IPS-15b (cell line): Measurements from ENCODE around the gene EHD2.
"Not testable (repeated sequence)": the region's sequence is repeated elsewhere in the genome, so short reads cannot be mapped to it uniquely, and the experiment has no call there.

Experiments used
- H3K27me3 ChIP-seq: one replicate; pipeline ENCODE4 v1.6.1; 2013; ENCODE audit warnings: low read length; ENCODE audit not compliant: control insufficient read depth, insufficient read depth
- H3K36me3 ChIP-seq: one replicate; pipeline ENCODE4 v1.6.1; 2013; ENCODE audit warnings: low read length; ENCODE audit not compliant: control insufficient read depth, insufficient read depth
- H3K4me1 ChIP-seq: one replicate; pipeline ENCODE4 v1.6.1; 2013; ENCODE audit warnings: mild to moderate bottlenecking, low read length; ENCODE audit not compliant: control insufficient read depth, insufficient read depth
- H3K4me3 ChIP-seq: one replicate; pipeline ENCODE4 v1.5.1; 2013; ENCODE audit warnings: low read depth, low read length
- H3K9ac ChIP-seq: one replicate; pipeline ENCODE4 v1.6.1; 2013; ENCODE audit warnings: low read depth, mild to moderate bottlenecking, low read length
- H3K9me3 ChIP-seq: one replicate; pipeline ENCODE4 v1.6.1; 2013; ENCODE audit warnings: mild to moderate bottlenecking, low read length; ENCODE audit not compliant: control insufficient read depth, insufficient read depth

Gene EHD2

DNA sequence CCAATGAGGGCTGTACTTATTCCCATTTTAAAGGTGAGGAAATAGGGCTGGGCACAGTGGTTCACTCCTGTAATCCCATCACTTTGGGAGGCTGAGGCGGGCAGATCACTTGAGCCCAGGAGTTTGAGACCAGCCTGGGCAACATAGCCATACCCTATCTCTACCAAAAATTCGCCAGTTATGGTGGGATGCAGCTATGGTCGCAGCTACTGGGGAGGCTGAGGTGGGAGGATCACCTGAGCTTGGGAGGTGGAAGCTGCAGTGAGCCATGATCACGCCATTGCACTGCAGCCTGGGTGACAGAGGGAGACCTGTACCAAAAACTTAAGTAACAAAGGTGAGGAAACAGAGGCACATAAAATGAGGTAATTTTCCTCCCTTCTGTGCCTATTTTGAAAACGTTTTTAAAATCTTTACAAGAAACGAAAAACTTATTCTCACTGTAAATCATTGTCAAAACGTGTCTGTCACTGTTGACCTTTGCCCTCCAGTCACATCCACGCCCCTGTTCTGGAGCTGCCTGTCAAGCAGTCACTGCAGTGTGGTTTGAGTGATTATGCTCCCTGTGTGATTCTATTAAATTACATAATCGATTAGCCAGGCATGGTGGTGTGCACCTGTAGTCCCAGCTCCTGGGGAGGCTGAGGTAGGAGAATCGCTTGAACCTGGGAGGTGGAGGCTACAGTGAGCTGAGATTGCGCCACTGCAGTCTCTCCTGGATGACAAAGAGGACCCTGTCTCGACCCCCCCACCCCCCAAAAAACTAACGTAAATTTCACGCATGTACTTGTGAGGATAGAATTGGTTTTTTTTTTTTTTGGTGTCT, 44.6 kb downstream of the EHD2 start:
- no peak overlapping the region for H3K9ac ChIP-seq
- H3K4me1 ChIP-seq: no peaks in the 10 kb centered on the region
- no peaks in the 10 kb centered on the region for H3K27me3 ChIP-seq
- H3K36me3 ChIP-seq: peaks cover 46% of the 10 kb centered on the region
- H3K4me3 ChIP-seq: no peak overlapping the region
- no peaks in the 10 kb centered on the region for H3K9me3 ChIP-seq

DNA sequence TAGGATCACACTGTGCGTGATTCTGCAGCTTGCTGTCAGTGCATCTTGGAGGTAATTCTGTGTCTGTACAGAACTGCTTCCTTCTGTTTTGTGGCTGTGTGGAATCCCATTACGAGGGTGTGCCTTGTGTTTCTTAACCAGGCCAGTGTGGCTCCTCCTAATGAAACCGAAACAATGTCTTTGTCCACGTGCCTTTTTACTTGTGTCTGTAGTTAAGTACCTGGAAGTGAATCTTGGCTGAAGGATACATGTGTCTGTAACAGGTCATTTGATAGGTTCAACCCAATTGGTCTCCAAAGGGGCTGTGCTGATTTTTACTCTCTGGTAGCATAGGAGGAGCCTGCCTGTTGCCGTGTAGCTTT, 45.2 kb downstream of the EHD2 start:
- Histone ChIP-seq H3K36me3 (peaks cover 40% of the 10 kb centered on the region), H3K27me3 (no peaks in the 10 kb centered on the region), H3K4me1 (no peaks in the 10 kb centered on the region), H3K9ac (no peak overlapping the region), H3K4me3 (no peak overlapping the region), H3K9me3 (no peaks in the 10 kb centered on the region)

DNA sequence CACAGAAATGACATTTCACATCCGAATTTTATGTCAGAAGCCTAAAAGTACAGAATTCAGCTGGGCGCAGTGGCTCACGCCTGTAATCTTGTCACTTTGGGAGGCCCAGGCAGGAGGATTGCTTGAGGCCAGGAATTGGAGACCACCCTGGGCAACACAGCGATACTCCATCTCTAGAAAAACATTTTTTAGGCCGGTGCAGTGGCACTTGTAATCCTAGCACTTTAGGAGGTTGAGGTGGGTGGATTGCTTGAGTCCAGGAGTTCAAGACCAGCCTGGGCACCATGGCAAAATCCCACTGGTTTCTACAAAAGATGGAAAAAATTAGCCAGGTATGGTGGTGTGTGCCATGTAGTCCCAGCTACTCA, 47.4 kb downstream of the EHD2 start:
- no peak overlapping the region for H3K9ac ChIP-seq
- H3K4me3 ChIP-seq: no peak overlapping the region
- no peaks in the 10 kb centered on the region for H3K27me3 ChIP-seq
- H3K36me3 ChIP-seq: peaks cover 24% of the 10 kb centered on the region
- peaks cover 3% of the 10 kb centered on the region for H3K4me1 ChIP-seq
- H3K9me3 ChIP-seq: no peaks in the 10 kb centered on the region

DNA sequence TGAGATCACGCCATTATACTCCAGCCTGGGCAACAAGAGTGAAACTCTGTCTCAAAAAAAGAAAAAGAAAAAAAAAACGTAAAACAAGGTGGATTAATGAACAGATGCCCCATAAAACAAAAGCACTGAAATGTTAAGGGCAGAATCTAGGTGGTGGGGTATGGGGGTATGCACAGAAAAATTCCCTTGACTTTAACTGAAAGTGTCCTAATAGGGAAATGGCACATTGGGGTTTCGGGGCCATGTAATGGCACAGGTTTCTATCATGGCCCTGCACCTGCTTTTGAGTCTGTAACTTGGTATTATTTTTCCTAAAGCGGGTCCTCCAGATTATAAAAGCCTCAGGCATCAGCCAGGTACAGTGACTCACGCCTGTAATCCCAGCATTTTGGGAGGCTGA, 48.3 kb downstream of the EHD2 start:
- Histone ChIP-seq H3K27me3 (no peaks in the 10 kb centered on the region), H3K9me3 (no peaks in the 10 kb centered on the region), H3K9ac (no peak overlapping the region), H3K36me3 (peaks cover 14% of the 10 kb centered on the region), H3K4me1 (peaks cover 3% of the 10 kb centered on the region), H3K4me3 (no peak overlapping the region)

DNA sequence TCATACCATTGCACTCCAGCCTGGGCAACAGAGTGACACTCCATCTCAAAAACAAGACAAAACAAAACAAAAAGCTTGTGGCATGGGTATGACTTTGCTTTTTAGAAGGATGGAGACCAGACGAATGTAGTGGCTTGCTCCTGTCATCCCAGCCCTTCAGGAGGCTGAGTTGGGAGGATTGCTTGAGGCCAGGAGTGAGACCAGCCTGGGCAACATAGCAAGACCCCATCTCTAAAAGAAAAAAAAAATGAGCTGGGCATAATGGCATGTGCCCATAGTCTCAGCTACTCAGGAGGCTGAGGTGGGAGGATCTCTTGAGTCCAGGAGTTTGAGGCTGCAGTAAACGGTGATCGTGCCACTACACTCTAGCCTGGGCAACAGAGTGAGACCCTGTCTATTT, 48.9 kb downstream of the EHD2 start:
- Histone ChIP-seq H3K4me1 (peaks cover 3% of the 10 kb centered on the region), H3K27me3 (no peaks in the 10 kb centered on the region), H3K36me3 (peaks cover 8% of the 10 kb centered on the region), H3K9me3 (no peaks in the 10 kb centered on the region), H3K9ac (no peak overlapping the region), H3K4me3 (no peak overlapping the region)

DNA sequence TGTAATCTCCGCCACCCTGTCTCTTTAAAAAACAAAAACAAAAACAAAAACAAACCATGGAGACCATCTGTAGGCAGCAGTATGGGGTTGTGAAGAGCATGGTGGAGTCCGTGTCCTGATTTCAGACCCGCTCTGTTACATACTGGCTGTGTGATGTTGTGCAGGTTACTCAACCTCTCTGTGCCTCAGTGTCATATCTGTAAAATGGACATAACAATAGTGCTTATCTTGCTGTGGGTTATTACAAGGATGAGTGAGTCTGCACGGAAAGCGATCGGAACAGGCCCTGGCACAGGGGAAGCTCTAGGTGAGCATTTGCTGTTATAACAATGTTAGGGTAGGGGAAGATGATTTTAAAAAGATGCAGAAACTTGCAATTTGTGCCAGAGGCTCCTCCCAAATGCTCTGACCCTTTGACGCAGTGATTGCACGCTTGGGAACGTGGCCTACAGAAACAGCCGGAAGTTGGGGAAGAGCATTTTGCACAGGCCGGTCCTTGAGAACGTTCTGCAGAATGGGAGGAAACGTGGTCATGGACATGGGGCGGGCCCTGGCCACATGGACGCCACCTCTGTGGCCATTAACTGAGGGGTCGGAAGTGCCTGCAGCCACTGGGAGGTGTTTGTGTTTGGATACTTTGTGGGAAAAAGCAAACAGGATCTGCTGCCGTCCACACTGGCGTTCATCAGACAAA, 49.5 kb downstream of the EHD2 start:
- H3K9me3 ChIP-seq: no peaks in the 10 kb centered on the region
- no peak overlapping the region for H3K4me3 ChIP-seq
- peaks cover 3% of the 10 kb centered on the region for H3K4me1 ChIP-seq
- no peak overlapping the region for H3K9ac ChIP-seq
- H3K36me3 ChIP-seq: peaks cover 3% of the 10 kb centered on the region
- H3K27me3 ChIP-seq: no peaks in the 10 kb centered on the region

DNA sequence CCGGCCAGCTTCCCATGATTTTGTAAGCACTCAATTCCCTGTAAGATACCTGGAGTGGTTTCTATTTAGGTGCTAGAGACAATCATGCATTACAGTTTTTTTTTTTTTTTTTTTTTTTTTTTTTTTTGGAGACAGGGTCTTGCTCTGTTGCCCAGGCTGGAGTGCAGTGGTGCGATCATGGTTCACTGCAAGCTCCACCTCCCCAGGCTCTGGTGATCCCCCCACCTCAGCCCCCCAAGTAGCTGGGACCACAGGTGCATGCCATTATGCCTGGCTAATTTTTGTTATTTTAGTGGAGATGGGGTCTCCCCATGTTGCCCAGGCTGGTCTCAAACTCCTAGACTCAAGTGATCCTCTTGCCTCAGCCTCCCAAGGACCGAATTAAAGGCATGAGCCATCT, 51.5 kb downstream of the EHD2 start:
- not testable (repeated sequence) for H3K27me3 ChIP-seq, H3K36me3 ChIP-seq, H3K4me1 ChIP-seq, H3K9me3 ChIP-seq, H3K4me3 ChIP-seq, H3K9ac ChIP-seq

DNA sequence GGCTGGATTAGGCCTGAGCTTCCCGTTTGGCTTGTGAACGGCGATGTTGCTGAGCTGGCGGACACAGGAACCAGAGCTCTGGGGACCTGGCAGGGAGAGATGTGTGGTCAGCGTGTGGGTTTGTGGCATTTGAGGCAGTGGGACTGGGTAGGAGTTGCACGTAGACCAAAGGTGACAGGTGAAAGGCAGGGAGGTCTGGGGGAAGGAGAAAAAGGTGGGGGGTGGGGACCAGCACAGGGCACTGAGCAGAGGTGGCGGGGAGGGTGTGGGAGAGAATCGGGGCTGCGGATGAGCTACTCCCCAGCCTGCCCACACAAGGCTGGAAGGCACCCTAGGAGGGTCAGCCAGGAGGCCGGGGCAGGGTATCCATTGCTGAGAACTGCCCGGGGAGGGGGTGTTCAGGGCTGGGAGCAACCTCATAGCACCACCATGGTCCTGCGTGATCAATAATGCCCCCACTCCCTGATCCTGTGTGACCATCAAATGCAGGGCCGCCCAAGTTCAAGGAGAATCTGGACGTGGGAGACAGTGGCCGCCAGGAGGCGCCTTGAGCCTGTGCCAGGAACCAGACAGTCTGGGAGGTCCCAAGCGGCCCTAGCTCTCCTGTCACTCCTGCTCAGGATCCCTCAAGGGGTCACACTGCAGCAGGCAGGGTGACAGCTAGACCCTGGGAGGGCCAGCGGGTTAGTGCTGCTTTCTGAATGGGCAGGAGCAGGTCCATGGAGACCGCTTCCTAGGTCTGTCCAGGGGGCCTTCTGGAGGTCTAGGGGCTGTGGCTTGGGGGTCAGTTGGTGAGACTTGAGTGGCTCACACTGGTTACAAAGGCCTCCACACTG, 52.5 kb downstream of the EHD2 start:
- Histone ChIP-seq H3K4me1 (peaks cover 6% of the 10 kb centered on the region), H3K9me3 (no peaks in the 10 kb centered on the region), H3K36me3 (no peaks in the 10 kb centered on the region), H3K27me3 (no peaks in the 10 kb centered on the region), H3K4me3 (no peak overlapping the region), H3K9ac (no peak overlapping the region)

DNA sequence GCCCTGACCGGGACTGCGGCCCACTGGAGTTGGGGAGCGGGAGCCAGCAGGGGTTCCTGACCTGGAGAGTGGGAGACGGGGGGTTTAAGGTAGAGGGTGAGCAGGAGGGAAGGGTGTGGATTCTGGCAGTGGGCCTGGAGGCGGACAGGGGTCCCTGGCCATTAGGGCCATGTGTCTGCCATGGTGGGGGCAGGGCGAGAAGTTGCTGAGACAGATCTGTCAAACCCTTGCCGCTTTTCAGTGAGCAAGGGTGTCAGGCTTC, 53.1 kb downstream of the EHD2 start:
- H3K4me1 ChIP-seq: peaks cover 6% of the 10 kb centered on the region
- no peak overlapping the region for H3K9ac ChIP-seq
- H3K4me3 ChIP-seq: no peak overlapping the region
- H3K27me3 ChIP-seq: no peaks in the 10 kb centered on the region
- no peaks in the 10 kb centered on the region for H3K36me3 ChIP-seq
- H3K9me3 ChIP-seq: no peaks in the 10 kb centered on the region

DNA sequence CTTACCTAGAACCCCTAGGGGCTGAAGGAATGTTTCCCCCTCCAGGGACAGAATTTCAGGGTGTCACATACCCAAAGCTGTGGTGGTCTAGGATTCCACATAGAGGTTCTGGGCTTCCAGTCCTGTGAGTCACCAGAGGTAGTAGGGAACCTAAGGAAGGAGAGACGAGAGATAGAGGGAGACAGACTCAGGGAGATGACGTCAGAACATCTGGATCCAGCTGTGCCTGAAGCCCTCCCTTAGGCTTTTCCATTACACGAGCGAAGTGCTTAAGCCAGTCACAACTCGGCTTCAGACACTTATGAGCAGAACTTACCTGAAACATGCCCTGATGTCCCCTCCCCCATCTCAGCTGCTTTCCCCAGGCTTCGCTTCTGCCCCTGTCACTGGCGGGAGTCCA, 53.4 kb downstream of the EHD2 start:
- no peaks in the 10 kb centered on the region for H3K9me3 ChIP-seq
- no peak overlapping the region for H3K4me3 ChIP-seq

DNA sequence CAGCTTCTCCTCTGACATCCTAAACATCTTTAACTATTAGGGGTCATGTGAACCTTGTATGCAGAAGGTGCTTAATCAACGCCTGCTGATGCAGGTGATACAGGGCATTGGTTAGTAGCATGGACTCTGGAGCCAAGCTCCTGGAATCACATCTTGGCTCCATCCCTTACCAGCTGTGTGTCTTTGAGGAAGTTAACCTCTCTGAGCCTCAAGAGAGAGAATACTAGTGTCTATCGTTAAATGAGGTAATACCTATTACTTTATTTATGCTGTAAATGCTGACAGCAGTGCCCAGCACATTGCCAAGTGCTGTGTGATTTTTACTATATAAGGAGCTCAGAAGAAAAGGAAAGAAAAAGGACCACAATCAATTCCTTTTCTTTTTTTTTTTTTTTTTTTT, 54.1 kb downstream of the EHD2 start:
- peaks cover 6% of the 10 kb centered on the region for H3K4me1 ChIP-seq
- H3K36me3 ChIP-seq: no peaks in the 10 kb centered on the region
- H3K27me3 ChIP-seq: no peaks in the 10 kb centered on the region
- H3K9me3 ChIP-seq: no peaks in the 10 kb centered on the region
- H3K9ac ChIP-seq: no peak overlapping the region
- H3K4me3 ChIP-seq: no peak overlapping the region

More for the DNA sequence above, 53.4 kb downstream of the EHD2 start:
- H3K4me1 ChIP-seq: peaks cover 6% of the 10 kb centered on the region
- H3K9ac ChIP-seq: no peak overlapping the region
- no peaks in the 10 kb centered on the region for H3K36me3 ChIP-seq
- no peaks in the 10 kb centered on the region for H3K27me3 ChIP-seq

DNA sequence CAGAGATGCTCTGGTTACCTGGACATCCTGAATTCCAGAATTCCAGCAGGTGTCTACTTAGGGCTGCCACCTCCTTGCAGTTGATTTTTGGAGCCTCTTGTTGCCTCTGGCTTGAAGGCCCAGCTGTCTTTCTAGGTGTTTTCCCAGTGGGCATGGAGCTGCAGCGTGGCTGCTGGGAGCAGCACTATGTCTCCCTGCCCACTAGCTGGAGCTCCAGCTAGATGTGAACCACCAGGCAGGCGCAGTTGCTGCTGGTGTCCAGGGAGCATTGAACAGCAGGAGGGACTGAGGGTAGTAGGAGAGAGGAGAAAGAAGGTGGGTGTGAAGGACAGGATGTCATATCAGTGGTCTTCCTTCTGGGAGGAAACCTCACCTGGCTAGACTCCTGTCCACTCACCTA, 55.4 kb downstream of the EHD2 start:
- Histone ChIP-seq H3K36me3 (no peaks in the 10 kb centered on the region), H3K27me3 (no peaks in the 10 kb centered on the region), H3K9me3 (no peaks in the 10 kb centered on the region), H3K9ac (no peak overlapping the region), H3K4me1 (peaks cover 6% of the 10 kb centered on the region), H3K4me3 (no peak overlapping the region)
